GM21576 (cell line): ENCODE results near the gene RNF186.
"Not testable (repeated sequence)": the region's sequence is repeated elsewhere in the genome, so short reads cannot be mapped to it uniquely, and the experiment has no call there.

Experiments used
- ATAC-seq: cut with Tn5 transposase; IDR thresholded peaks from one replicate; pipeline ENCODE4 v1.9.1; 2021; ENCODE audit warnings: mild to moderate bottlenecking, moderate library complexity; ENCODE audit not compliant: unreplicated experiment

The RNF186 gene

DNA sequence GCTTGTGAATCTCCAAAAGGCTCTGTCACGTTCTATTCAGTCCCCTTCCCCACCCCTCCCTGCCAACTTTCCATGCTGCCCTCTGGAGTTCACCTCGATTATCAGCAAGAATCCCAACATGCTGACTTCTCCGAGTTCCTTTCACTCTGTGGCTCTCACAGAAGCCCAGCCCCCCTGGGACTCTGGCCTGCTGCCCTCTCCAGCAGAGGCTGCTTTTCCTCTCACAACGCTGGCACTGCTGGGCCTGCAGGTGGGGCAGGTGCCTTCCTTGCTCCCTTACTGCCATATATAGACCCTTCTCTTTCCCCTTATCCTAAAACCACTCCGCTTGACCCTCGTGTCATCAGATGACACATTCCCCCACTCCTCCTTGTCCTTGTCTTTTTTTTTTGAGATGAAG is 10.2 kb upstream of the RNF186 start:
- no peak for ATAC-seq

DNA sequence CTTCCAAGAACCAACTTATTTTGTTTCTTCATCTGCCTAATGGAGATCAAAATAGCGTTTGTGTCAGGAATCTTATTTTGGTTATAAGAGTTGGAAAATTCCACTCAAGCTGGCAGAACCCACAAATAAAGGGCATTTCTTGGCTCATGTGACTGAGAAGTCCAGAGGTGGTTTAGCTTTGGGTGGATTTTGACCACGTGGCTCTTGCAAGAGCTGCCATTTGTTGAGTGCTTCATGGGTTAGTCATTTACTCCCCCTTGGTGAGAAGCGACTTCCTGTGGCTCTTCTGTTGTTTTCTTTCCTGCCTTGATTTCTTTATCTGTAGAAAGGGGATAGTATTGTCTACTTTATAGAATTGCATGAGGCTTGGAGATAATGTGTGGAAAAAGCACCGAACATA is 9.5 kb upstream of the RNF186 start:
- ATAC-seq: no peak

DNA sequence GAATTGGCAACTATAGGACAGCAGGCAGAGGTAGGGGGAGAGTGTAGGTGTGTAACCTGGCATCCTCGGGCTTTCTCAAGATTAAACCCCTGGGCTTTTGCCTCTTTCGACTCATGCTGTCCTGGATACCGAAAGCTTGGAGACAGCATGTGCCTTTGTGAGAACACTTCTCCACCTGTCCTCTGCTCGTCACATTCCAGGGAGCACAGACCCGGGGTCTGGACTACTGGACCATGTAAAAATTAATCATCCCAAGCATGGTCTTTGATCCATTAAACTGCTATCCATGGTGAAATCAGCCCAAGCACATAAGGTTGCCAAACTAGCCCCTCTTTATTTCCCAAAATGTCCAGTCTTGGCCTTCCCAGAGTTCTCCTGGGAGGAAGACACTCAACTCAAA is 9.0 kb upstream of the RNF186 start:
- ATAC-seq: no peak

DNA sequence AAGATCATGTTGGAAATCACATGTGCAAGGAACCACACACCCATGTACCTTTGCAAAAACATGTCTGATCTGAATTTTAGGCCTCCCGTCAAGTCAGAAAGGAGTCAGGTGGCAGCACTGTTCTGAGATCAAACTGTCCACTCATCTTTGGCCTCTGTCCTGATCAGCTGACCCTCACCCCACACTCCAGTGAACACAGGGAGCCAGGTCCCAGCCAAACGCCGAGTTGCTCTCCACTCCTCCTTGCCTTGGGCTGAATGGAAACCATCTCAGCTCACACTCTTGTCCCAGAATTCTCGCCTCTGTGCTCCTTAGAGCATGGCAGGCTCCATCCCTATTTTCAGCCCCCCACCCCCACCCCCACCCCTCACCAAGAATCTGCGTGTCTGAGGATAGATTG is 4.6 kb upstream of the RNF186 start:
- ATAC-seq: no peak

DNA sequence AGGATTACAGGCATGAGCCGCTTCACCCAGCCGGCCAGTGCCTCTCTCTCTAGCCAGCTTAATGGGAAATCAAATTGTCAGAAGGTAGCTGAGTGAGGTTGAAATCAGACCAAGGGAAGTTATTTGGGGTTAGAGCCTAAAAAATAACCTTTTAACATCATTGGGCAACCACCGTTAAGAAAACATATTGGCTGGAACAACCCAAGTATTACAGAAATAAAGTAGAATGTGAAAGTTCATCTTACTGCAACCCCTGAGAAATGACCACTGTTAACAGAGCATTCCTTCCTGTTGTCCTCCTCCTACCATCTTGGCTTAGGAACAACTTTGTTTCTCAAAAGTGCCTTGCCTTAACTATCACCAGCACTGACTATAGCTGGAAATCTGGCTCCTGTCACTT is 3.2 kb upstream of the RNF186 start:
- ATAC-seq: no peak

DNA sequence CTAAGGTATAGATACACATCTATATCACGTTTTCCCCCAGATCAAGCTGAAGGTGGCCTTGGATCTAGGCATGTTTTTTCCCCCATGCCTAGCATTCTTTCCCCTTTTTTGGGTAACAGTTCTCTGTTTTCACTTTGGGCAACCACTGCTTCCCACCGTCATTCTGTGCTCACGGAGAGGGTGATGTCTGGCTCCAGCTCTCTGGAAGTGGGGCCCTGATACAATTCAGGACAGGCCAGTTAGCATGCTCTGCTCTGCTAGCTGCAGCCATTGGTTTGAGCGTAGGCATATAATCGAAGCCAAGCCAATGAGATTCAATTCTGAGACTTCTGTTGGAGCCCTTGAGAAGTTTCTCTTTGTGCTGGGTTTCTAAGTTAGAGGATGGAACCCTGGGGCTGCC is 2.1 kb upstream of the RNF186 start:
- no peak for ATAC-seq

DNA sequence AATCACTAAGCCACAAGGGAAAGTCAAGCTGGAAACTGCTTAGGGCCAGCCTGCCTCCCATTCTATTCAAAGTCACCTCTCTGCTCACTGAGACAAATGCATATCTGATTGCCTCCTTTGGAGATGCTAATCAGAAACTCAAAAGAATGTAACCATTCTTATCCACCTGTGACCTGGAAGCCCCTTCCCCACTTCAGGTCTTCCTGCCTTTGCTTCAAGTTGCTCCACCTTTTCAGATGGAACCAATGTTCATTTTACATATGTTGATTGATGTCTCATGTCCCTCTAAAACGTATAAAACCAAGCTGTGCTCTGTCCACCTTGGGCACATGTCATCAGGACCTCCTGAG is 1.6 kb upstream of the RNF186 start:
- ATAC-seq: not testable (repeated sequence)

DNA sequence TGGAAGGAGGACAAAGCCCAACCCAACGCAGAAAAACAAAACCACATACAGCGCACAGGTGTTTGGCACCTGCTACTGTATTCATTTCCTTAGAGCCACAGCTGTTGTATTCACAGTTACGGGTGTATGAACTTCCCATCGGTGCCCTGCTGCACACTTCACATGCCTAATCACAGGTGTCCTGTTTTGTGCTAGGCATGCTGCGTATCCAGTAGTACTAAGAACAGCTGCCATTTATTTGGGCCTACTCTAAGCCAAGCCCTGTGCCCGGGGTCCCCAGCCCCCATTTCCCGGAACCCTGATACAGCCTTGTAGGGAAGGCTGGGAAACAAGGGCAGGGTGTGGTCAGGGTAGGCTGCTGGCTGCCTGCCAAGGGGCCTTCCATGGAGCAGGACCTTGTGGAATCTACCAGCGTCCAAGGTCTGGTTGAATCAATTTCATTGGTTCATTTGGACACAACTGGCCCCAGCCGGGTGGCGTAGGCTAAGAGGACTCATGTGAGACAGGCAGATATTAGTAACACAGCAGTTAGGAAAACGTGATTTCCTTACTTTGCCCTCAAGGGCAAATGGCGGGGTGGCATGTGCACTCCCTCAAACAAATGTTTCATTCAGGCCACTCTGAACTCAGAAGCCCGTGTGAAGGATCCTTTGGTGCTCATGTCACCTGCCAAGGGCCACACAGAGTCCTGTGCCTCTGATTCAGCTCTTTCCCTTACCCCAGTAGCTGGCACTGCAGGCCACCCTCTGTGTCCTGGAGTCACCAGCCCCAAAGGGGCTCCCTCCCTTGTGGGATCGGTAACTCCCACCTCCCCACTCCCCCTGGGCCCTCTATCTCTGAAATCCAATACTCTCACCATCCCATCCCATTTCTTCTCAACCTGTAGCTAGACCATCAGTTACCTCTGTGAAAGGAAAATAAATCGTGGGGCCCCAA is 986 bp upstream of the RNF186 start:
- no peak for ATAC-seq

DNA sequence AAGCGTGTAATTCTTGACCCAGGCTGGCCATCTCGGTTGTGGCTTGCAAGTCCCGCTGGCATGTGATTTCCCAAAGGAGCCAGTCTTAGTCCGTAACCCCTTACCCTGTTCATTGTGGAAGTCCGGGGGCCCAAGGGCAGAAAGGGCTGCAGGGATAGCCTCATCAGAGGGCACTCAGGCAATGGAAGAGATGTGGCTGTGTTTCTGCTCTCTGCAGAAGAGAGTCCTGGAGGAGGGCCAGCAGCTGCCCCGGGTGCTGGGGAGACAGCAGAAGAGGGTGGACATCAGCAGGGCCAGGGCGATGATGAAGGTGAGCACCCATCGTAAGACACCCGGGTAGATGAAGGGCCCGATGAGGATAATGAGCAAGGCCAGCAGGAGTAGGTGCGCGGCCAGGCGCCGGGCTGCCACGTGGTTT is 830 bp downstream of the RNF186 start:
- no peak for ATAC-seq

DNA sequence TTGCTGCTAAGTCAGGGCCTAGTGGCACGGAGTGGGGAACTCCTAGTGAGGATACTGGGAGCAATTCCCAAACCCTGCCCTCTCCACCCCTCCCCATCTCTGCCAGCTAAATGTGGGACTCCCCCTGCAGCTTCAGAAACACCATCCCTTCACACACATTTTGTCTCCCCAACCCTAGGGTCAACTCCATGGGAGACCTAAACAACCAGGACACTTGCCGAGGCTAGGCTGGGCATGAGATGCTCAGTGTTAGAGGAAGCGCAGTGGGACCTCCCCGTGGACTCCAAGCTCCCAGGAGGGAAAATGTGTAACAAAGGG is 1.5 kb downstream of the RNF186 start:
- no peak for ATAC-seq

DNA sequence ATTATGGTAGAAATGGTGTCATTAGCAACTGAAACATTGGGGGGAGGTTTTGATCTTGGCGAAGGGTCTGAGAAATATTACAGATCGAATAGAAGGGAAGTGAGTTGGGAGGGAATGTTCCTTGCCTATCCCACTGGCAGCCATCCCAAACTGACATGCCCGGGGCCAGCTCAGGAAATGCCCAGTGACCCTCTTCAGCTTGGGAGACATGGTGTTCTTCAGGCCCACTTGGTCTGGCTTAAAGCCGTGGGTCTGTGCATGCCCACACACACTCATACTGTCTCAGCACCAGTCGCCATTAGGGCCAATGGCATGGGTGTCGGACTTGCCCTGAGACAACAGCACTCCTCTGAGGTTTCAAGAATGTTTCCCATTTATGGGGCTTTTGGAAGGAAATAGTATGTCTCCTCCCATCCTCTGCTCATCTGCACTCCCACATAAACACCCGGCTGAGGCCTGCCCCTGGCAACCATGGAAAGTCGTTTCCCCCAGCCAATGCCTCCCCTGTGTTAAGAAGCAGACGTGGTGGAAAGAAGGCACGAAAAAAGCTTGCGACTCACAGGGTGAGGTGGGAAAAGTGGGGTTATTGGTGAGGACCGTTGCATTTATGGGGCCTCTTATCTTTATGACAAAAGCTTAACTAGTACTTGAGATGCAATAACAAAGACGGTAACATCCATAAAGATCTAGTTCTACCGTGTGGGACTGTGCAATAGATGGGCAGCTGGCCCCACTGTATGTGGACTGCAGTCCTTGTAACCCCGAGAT is 2.0 kb downstream of the RNF186 start:
- no peak for ATAC-seq

DNA sequence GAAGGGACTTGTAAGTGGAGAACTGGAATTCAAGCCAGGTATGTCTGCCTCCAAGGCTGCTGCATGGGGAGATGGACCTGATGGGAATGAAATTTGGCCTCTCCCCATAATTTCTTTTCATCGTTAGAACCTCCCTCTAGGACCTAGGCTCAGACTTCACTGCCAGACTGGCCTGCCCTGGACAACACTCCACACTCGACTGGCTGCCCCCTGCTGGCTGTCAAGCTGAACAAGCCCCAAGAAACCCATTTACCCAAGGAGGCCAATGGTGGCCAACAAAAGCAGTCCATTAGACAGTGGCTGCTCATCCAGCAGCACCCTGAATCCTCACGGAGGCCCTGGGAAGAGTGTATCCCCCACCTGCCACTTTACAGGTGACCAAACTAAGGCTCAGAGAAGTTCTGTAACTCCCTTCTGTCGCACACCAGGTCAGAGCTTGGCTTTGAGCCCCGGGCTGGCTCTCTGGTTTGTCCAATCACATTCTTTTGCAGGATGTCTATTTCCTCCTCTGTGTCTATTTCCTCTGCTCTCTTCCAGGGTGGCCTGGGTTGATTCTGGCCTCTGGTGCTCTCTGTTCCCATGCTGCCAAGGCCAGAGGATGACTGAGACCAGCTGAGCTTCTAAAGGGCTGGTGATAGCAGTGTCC is 3.8 kb downstream of the RNF186 start:
- no peak for ATAC-seq

DNA sequence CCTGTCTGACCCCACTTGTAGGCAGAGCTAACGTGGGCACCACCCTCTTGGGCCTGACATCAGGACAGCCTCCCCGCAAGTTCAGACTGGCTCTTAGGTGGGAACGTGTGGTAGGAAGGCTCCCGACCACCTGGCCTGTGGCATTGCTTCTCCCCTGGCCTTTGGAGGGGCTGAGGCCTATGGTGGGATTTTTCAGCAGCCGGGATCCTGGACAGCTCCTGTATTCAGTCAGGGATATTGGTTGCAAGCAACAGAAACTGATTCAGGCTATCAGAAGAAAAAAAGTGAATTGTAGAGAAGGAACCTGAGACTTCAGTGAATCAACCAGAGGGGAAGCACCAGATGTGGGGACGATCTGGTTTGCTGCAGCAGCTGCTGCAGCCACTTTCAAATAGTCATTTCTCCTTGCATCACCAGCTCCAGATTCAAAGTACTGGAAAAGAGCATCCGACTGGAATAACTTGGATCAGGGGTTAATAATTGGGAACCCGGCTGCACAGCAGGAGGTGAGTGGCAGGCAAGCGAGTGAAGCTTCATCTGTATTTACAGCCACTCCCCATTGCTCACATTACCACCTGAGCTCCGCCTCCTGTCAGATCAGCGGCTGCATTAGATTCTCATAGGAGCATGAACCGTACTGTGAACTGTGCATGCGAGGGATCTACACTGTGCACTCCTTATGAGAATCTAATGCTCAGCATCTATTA is 5.9 kb downstream of the RNF186 start:
- ATAC-seq: no peak

DNA sequence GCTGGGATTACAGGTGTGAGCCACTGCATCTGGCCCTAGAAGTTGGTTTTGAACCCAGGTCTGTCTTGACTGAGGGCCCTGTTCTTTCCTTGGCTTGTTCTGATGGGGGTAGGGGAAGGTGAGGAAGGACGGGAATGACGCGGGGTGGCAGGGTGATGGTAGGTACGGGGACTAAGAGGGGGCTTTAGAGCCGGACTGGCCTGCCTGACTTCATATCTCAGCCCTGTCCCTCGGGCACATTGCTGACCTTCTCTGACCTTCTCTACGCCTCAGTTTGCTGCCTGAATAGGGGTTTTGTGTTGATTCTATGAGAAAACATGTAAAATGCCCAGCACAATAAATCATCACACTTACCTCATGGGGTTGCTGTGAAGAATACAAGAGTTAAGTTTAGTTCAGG is 6.7 kb downstream of the RNF186 start:
- no peak for ATAC-seq

DNA sequence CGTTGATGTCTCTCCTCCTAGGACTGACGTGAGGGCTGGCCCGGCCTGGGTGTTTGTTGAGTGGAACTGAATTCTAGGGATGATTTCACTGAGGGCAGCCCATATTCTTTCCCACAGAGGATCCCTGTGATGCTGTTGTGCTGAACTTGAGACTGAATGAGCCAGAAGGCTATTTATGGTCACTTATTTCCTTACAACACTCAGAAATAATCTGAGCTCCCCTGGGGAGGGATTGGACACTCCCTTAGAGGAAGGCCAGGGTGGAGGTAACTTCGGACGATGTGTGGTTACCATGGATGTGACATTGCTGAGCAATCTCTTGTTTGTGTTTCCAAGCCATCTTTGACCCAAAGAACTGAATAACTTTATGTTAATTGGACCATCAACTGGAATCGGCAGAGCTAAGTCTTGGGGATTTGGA is 10.2 kb downstream of the RNF186 start:
- no peak for ATAC-seq

DNA sequence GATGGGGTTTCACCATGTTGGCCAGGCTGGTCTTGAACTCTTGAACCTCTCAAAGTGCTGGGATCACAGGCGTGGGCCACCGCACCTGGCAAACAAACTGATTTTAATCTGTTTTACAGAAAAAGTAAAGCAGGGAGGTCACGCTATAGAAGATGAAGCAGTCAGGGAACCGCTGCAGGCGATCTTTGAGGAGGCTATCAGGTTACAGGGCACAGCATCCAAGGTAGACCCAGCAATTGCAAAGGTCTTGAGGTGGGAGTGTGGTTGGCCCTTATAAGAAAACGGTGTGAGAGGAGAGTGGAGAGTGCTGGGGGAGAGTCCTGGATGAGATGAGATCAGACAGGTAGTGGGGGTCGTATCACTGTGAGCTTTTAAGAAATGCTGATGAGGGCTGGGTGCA is 12.8 kb downstream of the RNF186 start:
- ATAC-seq: no peak

DNA sequence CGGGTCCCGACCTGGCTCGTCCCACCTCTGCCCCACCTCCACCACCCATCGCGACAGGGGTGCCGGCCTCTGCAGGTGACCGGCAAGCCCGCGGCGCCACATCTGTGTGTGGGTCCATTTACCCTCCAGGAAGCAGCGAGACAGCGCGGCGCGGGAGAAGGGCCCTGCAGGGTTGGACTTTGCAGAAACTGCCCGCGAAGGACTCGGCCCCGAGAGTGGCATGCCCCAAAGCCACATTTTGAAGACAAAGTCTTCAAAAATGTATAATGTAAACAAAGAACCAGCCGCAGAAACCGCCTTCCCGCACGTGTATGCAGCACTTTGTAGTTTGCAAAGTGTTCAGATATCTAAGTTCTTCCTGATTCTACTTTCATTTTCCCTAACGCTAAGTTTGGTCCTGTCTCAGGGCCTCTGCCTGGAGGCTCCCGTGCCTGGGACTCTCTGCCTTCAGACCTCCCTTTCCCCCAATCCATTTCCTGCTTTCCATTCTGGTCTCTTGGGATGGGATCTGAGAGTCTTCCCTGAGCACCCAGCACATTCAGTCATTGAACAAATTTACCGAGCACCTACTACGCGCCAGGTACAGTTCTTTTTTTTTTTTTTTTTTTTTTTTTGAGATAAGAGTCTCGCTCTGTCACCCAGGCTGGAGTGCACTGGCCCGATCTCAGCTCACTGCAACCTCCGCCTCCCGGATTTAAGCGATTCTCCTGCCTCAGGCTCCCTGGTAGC is 14.8 kb downstream of the RNF186 start:
- ATAC-seq: no peak

DNA sequence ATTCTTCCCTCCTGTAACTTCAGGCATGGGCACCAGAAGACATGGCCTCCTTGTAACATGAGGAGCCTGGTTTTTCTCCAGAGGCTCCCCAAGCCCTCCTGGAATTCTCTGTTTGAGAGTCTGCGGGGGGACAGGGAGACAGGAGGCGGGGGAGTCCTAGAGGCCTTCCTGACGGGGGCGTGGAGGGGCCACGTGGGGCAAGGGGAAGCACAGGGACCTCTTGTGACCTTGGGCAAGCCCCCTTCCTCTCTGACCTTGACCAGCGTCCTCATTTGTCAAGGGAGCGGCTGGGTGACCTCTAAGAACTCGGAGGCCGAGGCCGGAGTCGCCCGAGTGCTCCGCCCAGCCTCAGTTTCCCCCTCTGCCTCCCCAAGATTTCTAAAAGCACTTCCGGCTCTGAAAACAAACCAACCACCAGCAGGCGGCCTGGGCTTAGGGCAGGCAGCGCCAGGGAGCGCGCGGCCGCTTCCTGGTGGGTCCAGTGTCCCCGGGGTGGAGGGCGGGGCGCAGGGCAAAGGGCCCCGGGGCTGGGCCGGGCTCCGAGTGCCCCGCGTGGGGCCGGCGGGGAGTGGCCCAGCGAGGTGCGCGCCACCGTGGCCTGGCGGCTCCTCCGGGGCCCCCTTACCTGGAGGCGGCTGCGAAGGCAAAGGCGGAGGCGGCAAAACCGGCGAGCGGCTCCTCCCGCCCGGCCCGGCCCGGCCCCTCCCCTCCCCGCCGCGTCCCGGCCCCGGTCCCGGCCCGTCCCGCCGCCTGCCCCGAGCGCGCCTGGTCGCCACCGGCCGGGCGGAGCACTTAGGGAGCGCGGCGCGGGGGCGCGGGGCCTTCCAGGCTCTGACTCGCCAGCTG is 15.6 kb downstream of the RNF186 start, which contains the start of gene TMCO4:
TSS of gene TMCO4 (minus strand) at position 687 of the 846 bp plus-strand sequence. CDS start 19,158 bp downstream, outside the sequence.
- ATAC-seq: no peak

DNA sequence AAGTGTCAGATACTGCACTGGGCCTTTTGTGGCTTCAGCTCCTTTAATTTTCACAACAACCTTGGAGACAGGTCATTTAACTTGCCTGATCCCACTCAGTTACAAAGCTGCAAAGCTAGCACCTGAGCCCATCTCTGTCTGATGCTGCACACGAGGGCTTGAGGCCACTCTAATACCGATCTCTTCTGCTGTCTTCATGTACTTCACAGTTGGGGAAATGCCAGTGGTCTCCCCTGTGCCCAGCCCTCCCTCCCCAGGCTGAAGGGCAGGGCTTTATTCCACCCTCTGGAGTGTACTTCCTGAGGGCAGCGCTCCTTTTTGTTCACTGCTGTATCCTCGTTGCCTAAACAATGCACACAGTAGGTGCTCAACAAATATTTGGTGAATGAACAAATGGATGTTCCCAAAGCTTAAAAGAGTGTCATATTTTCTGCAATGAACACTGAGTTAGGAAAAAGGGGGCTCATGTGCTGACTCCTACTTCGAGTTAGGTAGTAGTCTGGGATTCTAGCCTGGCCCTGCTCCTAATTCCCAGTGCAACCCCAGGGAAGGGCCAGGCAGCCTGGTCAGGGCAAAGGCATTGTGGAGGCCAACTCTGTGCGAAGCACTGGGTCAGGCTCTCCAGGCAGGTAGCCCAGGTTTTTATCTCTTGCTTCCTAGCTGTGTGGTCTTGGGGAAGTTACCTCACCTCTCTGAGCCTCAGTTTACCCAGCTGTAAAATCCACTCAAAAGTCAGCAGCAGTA is 16.4 kb downstream of the RNF186 start:
- ATAC-seq: no peak
